DMS53 (cell line): ENCODE results near the gene NKX1-2.
A peak's percentile ranks its signal among the peaks of the same experiment; 100 is the strongest.

Experiments
- DNase-seq: peaks from one replicate; lab custom pipeline; 2025; lab: John Stamatoyannopoulos, UW

NKX1-2 gene

DNA sequence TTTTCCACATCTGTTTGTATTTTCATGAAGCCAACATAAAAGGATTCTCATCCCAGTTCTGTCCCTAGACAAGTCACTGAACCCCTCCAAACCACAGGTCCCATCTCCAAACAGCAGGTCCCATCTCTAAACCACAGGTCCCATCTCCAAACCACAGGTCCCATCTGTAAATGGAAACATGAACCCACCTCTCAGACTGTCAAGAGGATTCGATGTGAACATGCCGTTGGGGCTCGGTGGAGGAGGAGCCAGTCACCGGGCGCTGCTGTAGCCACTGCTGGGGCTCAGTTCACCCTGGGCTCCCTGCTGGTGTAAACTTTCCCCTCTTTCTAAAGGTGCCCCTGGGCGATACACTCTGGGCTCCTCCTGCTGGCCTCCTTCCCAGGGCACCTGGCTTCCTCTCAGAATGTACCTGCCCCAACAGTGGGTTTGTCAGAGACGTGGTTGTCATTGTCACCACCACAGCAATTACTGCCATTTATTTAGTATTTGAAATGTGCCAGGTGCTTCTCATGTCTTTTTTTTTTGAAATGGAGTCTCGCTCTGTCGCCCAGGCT, 24.8 kb upstream of the NKX1-2 start:
- DNase-seq: peak; percentile 45

DNA sequence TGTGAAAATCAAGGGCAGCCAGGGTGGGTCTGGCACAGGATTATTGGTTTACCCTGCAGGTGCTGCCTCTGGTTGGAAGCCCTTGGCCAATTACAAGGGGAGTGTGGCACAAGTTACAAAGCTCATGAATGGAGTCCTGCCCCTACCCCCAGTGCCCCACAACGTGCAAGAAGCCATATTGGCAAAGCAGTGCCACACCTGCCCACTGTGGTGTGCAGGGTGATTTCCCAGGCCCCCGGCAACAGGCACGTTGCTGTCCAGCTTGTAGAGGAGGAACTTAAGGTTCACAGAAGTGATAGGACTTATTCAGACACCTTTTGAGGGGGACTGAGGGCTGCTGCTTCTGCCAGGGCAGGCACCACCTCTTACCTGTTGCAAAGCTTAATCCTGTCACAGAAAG, 23.2 kb upstream of the NKX1-2 start:
- DNase-seq: peak; percentile 16

- no peak for DNase-seq
Observed at GRCh38 chr10:124472071-124472470, 22.2 kb upstream of the NKX1-2 start.

- peak; percentile 93 for DNase-seq
Observed at GRCh38 chr10:124470544-124471434, 21.0 kb upstream of the NKX1-2 start.

GRCh38 chr10:124469956-124470484, 20.2 kb upstream of the NKX1-2 start:
- DNase-seq: no peak

DNA sequence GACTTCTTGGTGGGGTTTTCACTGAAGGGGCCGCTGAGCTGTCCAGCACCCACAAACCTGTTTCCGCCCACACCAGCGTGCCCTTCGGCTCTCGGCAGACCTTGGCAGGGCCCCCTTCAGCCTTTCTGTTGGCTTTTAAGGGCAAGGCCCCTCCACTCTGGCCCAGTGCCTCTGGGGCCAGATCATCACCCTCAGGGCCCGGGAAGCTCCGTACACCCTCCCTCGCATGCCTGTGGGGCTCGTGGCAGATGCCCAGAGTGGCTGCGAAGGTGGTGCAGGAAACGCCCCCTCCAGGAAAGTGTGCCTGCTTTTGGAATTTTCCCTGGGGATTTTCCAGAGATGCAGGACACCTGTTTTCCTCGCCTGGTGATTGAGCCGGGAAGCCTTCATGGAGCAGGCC, 18.8 kb upstream of the NKX1-2 start:
- DNase-seq: no peak

- DNase-seq: no peak
Observed at GRCh38 chr10:124467165-124467564, 17.3 kb upstream of the NKX1-2 start.

DNA sequence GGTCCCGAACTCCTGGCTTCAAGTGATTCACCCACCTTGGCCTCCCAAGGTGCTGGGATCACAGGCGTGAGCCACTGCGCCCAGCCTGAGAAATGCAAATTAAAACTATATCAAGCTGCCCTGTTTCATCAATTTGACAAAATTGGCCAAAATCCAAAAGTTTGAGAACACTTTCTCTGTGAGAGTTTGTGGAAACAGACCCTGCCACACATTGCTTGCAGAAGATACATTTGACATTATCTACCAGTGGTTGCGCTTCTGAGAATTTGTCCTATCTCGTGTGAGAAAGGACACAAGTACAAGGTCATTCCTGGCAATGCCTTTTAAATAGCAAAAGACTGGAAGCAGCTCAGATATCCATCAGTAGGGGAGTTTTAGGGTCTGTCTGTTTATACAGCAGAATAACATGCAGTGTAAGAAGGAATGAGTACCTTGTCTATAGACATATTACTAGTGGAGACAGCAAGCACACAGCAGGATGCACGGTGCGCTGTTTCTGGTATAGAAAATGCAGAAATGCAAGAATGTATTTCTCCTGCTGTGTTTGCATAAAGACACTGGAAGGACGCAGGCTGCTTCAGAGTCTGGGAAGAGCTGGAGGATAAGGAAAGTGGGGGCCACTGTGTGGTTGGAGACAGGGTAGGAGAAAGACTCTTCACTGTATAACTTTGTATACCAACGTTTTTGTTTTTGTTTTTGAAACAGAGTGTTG, 16.1 kb upstream of the NKX1-2 start:
- no peak for DNase-seq

GRCh38 chr10:124465003-124465776, 15.4 kb upstream of the NKX1-2 start:
- peak; percentile 23 for DNase-seq

DNA sequence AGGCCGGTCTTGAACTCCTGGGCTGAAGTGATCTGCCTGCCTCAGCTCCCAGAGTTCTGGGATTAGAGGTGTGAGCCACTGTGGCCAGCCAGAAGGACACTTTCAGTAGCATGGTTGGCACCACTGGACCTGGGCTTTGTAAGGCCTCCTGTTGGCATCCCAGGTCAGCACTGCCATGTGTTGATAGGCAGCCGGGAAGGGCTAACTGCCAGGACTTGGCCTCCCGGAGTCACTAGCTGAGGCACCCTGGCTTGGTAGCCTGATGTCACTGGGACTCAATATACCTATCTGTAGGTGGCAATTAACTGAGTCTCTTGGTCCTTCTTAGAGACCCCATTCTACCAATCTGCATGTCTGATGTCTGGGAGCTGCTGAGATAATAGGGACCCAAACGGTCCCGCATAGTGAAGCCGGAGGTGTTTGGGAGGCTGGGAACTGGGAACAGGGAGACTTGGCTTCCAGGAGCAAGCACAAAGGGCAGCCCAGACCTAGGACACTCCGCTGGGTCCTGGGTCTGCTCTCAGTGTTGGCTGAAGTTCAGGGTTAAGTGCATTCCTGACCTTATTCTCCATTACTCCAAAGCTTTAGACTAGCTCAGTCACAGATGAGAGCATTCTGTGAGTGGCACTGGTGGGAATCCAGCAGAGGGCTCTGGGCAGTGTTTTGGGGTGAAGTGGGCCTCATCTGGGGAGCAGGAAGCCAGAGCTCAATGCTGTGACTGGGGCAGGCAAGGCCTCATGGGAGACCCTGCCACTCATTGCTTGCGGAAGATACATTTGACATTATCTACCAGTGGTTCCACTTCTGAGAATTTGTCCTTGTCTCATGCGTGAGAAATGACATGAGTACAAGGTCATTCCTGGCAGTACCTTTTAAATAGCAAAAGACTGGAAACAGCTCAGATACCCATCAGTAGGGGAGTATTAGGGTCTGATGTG, 14.5 kb upstream of the NKX1-2 start:
- DNase-seq: no peak

DNA sequence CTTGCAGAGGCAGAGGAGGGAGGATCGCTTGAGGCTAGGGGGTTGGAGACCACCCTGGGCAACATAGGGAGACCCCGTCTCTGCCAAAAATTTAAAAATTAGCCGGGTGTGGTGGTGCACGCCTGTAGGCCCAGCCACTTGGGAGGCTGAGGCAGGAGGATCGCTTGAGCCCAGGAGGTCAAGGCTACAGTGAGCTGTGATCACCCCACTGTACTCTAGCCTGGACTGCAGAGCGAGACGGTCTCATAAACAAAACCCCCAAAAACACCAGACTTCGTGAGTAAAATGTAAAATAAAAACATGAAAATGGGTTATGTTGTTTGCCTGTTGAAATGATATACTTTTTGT, 12.5 kb upstream of the NKX1-2 start:
- no peak for DNase-seq

GRCh38 chr10:124461642-124462347, 12.0 kb upstream of the NKX1-2 start, which contains the start of gene LHPP:
TSS of gene LHPP (plus strand) at chr10:124461823. CDS start at chr10:124461863, 40 bp downstream.
- peak; percentile 94 for DNase-seq

DNA sequence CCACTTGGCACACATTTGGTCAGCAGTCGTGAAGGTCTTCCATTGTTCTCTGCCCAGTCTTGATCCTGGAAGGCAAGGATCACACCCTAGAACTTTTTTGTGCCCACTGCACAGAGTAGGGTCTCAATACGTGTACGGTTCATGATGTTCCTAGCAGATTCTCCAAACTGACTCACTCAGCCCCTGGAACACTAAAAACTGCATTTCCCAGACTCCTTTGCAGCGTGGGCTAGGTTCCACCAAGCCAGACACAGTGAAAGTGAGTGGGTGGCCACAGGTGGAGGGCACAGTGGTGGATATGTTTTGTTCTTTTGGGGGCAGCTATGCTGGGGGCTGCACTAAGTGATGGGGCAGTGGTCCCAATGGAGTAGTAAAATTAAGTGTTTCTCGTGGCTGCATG, 10.3 kb upstream of the NKX1-2 start:
- DNase-seq: no peak

- DNase-seq: no peak
Observed at GRCh38 chr10:124459395-124459794, 9.6 kb upstream of the NKX1-2 start.

- no peak for DNase-seq
Observed at GRCh38 chr10:124458889-124459288, 9.1 kb upstream of the NKX1-2 start.

GRCh38 chr10:124458473-124458872, 8.6 kb upstream of the NKX1-2 start:
- no peak for DNase-seq

- DNase-seq: no peak
Observed at GRCh38 chr10:124455441-124455840, 5.6 kb upstream of the NKX1-2 start.

- no peak for DNase-seq
Observed at GRCh38 chr10:124453960-124454610, 4.2 kb upstream of the NKX1-2 start.

GRCh38 chr10:124451276-124451675, 1.4 kb upstream of the NKX1-2 start:
- no peak for DNase-seq

GRCh38 chr10:124450783-124451057, 885 bp upstream of the NKX1-2 start:
- no peak for DNase-seq
